Upper lobe of left lung (tissue), 4 donors: ENCODE measurements around the gene MSI2.

ENCODE experiments used
- CTCF ChIP-seq, 6 experiments: fragments of 450-650 bp in 4 of 6; fragments of 200-600 bp in 2 of 6; sonication (generic) in 2 of 6; IDR thresholded peaks; one replicate each; pipeline ENCODE4 v1.5.1; 2016 to 2019; ENCODE audit warnings: antibody characterized with exemption in 6 of 6
- EP300 ChIP-seq, 4 donors: sonication (generic); formaldehyde crosslinking; IDR thresholded peaks; one replicate each; pipeline ENCODE4 v1.5.1; 2017; ENCODE audit warnings: antibody characterized with exemption in 4 of 4, control low read depth in 2 of 4
- POLR2A ChIP-seq, 4 donors: fragments of 450-650 bp; IDR thresholded peaks; one replicate each; pipeline ENCODE4 v1.5.1; 2016 to 2017; ENCODE audit warnings: antibody characterized with exemption in 4 of 4, mild to moderate bottlenecking in 2 of 4
- POLR2AphosphoS5 ChIP-seq, 2 donors: sonication (generic); formaldehyde crosslinking; IDR thresholded peaks; one replicate each; pipeline ENCODE4 v1.5.1; 2017; ENCODE audit warnings: antibody characterized with exemption in 2 of 2

GRCh38 chr17:57567251-57567650, 310.9 kb downstream of the MSI2 start:
- TF ChIP-seq CTCF (IDR thresholded peaks at IDR 0.05) (no peak), POLR2A (IDR thresholded peaks at IDR 0.05) (no peak), POLR2AphosphoS5 (IDR thresholded peaks at IDR 0.05) (no peak), EP300 (IDR thresholded peaks at IDR 0.05) (no peak)
